Stimulated activated CD8-positive, alpha-beta memory T cell treated with anti-CD3 and anti-CD28 coated beads, Interleukin-4, amount 100 ng/mL, for 4 hours (primary cell): ENCODE results near the gene CCDC107.

Experiments
- DNase-seq, 2 donors: peaks; one replicate each; pipeline ENCODE4 v3.0.0-alpha.2; 2020; ENCODE audit warnings: low read depth in 2 of 2, low spot score in 1 of 2

CCDC107 gene

DNA sequence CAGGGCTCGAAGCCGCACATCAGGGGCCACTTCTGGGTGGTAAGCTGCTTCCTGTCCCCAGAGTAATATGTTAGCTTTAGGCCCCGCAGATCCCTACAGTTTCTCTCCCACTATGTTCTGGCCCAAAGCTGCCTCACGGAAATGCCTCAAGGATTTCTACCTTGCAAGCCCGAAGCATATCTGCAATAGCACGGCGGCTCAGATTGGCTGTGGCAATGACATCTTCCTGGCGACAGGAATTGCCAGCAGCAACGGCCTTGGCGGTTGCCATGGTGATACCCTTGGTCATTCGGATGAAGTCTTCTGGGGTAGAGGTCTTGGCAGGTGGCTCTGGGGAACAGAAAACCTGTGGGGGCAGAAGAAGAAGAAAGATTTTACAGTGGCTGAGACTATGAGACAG is 41.9 kb downstream of the CCDC107 start:
- DNase-seq = no peak

DNA sequence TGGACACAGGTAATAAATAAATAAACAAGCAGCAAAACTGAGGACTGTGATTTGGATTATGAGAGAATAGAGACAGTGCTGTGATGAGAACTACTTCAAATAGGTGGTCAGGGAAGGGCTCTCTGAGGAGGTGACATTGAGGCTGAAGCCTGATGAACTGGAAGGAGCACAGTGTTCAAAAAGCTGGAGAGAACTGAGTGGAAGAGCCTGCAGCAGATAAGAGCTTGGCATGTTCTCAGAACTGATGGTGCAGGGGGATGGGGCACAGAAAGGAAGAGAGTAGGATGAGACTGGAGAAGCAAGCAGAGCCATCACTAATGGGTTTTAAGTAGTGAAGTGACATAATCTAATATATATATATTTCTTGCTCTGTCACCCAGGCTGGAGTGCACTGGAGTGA is 42.9 kb downstream of the CCDC107 start:
- DNase-seq = no peak

DNA sequence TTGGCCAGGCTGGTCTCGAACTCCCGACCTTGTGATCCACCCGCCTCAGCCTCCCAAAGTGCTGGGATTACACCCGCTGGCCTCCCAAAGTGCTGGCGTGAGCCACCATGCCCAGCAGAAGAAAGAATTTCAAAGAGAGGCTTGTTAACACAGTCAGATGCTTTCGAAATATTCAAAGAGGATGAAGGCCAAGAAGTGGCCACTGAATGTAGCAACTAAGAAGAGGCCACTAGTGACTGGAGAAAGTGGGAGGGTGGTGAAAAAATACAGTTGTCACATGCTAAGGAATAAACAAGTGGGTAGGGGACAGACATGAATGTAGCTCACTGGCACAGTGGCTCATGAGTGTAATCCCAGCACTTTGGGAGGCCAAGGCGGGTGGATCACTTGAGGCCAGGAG is 44.6 kb downstream of the CCDC107 start:
- no peak for DNase-seq

DNA sequence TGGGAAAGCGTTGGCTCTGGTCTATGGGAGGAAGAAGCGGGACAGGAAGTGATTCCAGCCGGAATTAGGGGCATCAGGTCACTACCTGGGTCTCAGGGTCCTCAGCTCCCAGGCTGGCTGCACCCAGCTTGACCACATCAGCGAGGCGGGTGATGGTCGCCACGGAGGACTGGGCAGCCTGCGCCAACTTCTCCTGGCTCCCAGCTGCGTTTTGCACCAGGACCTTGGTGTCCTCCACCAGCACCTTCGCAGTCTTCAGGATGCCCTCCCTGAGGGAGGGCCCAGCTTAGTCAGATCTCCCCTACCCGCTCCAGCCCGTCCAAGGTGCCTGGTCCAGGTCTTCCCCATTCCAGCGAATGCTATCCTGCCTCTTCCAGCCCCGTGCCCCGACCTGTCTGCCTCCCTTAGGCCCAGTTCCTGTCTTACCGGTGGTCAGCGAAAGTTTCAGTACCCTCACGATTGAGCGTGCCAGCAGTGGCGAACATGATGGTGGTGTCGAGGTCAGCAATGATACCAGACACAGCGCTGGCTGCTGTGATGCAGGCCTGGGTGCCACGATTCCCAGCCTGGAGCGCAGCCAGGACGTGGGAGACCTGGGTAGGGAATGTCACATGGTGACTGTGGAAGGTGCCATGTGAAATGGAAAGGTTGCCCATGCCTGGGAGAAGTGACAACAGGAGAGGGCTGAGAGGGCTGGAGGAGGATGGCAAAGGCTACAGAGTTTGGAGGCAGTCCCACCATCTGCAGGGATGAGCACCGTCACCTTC is 46.0 kb downstream of the CCDC107 start:
- DNase-seq = no peak

DNA sequence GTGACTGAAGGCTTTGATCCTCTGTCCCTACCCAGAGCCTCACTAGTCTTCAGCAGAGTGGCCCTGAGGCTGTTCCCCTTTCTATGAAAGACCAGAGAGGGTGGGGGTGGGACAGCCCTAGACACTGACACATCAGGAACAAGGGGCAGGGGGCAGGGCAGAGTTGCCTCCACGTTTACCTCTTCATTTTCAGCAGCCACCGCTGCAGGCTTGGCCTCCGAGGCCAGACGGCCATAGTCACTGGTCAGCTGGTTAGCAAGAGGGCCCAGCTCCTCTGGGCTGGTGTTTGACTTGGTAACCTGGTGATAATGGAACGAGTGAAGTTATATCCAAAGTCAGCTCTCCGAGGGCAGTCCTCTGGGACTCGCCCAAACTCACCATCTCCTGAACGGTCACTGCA is 47.3 kb downstream of the CCDC107 start:
- DNase-seq = no peak

DNA sequence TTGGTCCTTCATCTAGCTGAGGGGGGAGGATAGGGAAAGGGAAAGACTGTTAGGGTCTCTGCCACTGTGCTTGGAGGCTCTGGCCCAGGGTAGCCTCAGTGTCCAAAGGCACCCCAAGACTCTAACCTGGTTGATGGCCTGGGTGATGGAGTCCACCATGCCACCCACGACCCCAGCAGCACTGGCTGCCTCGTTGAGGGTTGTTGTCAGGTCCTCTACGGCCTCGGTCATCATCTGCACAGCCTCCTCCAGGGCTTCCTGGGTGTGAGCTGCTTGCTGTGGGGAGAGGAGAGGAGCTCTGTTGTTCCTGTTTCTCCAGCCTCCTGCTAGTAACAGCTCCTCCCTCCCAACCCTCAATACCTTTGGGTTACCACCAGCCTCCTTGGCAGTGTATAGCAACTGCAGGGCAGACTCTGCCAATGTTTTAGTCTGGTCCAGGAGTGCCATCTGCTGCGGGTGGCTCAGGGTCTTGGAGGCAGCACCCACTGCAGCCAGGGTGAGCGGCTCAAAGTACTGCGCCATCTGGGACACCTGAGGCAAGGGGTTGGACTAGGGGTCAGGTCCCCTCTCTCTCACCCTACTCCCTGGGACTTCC is 47.8 kb downstream of the CCDC107 start:
- DNase-seq = no peak

DNA sequence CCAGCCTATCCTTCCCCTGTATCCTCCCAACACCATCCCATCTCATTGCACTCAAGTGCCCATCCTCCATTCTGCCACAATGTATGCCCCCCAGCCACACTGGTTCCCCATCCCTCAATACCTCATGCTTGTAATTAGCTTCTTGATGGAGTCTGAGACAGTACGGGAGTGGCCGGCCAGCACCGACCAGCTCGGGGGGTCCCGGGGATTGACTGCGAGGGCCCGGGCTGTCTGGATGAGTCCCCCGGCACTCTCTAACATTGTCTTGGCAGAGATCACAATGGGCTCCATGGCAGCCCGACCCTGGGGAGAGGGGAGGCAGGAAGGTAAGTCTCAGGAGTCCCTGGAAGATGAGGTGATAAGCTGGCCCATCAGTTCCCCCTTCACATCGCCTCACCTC is 48.9 kb downstream of the CCDC107 start:
- no peak for DNase-seq

DNA sequence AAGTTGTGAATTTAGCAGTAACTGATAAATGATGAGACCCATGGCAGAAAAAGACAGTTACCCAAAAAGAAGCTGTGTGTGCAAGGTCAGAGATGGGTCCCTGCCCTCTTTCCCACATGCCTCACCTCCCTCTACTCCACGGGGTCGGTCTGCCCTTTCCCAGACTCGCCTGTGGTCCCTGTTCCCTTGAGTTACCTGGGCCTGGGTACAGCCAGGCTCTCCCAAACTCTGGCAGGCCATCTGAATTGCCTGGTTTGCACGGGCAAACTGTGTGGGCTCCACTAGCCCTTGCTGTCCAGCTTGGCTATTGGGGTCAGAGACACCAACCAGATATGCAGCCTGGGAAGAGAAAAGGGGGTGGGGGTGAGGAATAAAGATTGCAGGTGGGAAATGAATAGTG is 50.1 kb downstream of the CCDC107 start:
- DNase-seq = no peak

DNA sequence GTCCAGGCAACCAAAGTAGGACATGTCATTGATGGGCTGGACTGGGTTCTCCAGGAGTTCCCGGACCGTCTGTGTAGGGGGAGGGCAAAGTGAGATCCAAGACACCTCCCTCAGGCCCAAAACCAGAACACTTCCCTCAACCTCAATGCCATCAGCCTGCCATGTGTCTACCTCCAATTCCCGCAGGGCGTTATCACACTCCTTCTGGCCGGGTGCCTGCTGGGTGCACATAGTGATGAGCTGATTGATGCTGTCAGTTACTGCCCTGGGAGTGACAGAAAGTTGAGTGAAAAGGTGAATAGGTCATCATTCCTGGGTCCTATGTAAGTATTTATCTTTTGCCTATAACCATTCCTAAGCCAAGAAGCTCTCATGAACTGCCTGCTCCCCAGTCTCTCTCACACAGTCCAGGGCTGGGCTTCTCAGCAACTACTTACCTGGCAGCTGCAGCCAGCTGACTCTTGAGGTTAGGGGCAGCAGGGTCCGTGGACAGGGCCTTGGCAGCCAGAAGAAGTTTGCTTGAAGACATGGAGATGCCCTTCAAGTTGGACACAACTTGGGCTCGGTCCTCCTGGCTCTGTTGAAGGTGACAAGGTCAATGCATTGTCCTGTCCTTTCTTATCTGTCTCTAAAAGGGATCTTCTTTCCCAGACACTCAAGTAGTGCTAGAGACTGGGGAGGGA is 52.9 kb downstream of the CCDC107 start:
- no peak for DNase-seq
